Activated T-cell treated with anti-CD3 and anti-CD28 coated beads for 4 hours (primary cell): ENCODE measurements around the gene MTMR11.
"Not testable (repeated sequence)": the region's sequence is repeated elsewhere in the genome, so short reads cannot be mapped to it uniquely, and the experiment has no call there.

Experiments
- DNase-seq: peaks from one replicate; pipeline ENCODE4 v3.0.0-alpha.2; 2020

The MTMR11 gene

GRCh38 chr1:149936170-149936991, at the start of gene MTMR11:
Gene MTMR11 (minus strand): TSS chr1:149936879. CDS start chr1:149936647, 232 bp downstream.
- no peak for DNase-seq

- no peak for DNase-seq
These were observed 43.4 kb upstream of the MTMR11 start for GRCh38 chr1:149979972-149980540.

- no peak for DNase-seq
These were observed 42.7 kb upstream of the MTMR11 start for GRCh38 chr1:149979245-149979971.

- no peak for DNase-seq
These were observed 41.9 kb upstream of the MTMR11 start for GRCh38 chr1:149978547-149979023.

GRCh38 chr1:149977345-149977744, 40.7 kb upstream of the MTMR11 start:
- no peak for DNase-seq

- DNase-seq: no peak
These were observed 35.9 kb upstream of the MTMR11 start for GRCh38 chr1:149972547-149972946.

GRCh38 chr1:149967646-149968045, 31.0 kb upstream of the MTMR11 start:
- no peak for DNase-seq

GRCh38 chr1:149967041-149967440, 30.4 kb upstream of the MTMR11 start:
- no peak for DNase-seq

GRCh38 chr1:149966405-149966804, 29.7 kb upstream of the MTMR11 start:
- no peak for DNase-seq

GRCh38 chr1:149965440-149965839, 28.8 kb upstream of the MTMR11 start:
- no peak for DNase-seq

GRCh38 chr1:149963358-149963757, 26.7 kb upstream of the MTMR11 start:
- no peak for DNase-seq

GRCh38 chr1:149962736-149963135, 26.1 kb upstream of the MTMR11 start:
- no peak for DNase-seq

- DNase-seq: peak; percentile 42
These were observed 25.5 kb upstream of the MTMR11 start for GRCh38 chr1:149962039-149962647.

- not testable (repeated sequence) for DNase-seq
These were observed 20.9 kb upstream of the MTMR11 start for GRCh38 chr1:149957548-149957947.

- DNase-seq: no peak
These were observed 13.2 kb upstream of the MTMR11 start for GRCh38 chr1:149949911-149950310.

- DNase-seq: no peak
These were observed 8.5 kb upstream of the MTMR11 start for GRCh38 chr1:149945206-149945605.

- DNase-seq: no peak
These were observed 6.2 kb upstream of the MTMR11 start for GRCh38 chr1:149942885-149943284.

GRCh38 chr1:149942207-149942606, 5.5 kb upstream of the MTMR11 start:
- DNase-seq: no peak

GRCh38 chr1:149940427-149940826, 3.7 kb upstream of the MTMR11 start:
- DNase-seq: no peak

- DNase-seq: not testable (repeated sequence)
These were observed 2.0 kb upstream of the MTMR11 start for GRCh38 chr1:149938668-149939003.

- no peak for DNase-seq
These were observed 1.1 kb upstream of the MTMR11 start for GRCh38 chr1:149937759-149938158.

- no peak for DNase-seq
These were observed 470 bp upstream of the MTMR11 start for GRCh38 chr1:149936992-149937705.

GRCh38 chr1:149934356-149934755, 2.3 kb downstream of the MTMR11 start:
- no peak for DNase-seq
